Activated CD4-positive, alpha-beta T cell treated with anti-CD3 and anti-CD28 coated beads, Interleukin-2, amount 10 ng/mL, durations not matched to agents 24 days and 14 days (primary cell): ENCODE measurements around the gene CEP164. TPM values are rescaled to one million over a fixed set of nuclear protein-coding genes. Genes with fewer than 3 reads are reported as not detected.
"Not testable (repeated sequence)": the region's sequence is repeated elsewhere in the genome, so short reads cannot be mapped to it uniquely, and the experiment has no call there.

Experiments used
- DNase-seq: peaks from one replicate; pipeline ENCODE4 v3.0.0; 2022
- H3K27ac Mint-ChIP-seq: one replicate; pipeline ENCODE4 v1.8.0; 2022; ENCODE audit warnings: mild to moderate bottlenecking, mixed read lengths
- H3K27me3 Mint-ChIP-seq: one replicate; pipeline ENCODE4 v1.8.0; 2022; ENCODE audit warnings: mixed read lengths
- H3K36me3 Mint-ChIP-seq: one replicate; pipeline ENCODE4 v1.8.0; 2022; ENCODE audit warnings: low read depth, mild to moderate bottlenecking, mixed read lengths
- H3K4me1 Mint-ChIP-seq: one replicate; pipeline ENCODE4 v1.8.0; 2021; ENCODE audit warnings: mixed read lengths
- H3K4me3 Mint-ChIP-seq: one replicate; pipeline ENCODE4 v1.8.0; 2022; ENCODE audit warnings: mild to moderate bottlenecking, moderate library complexity, mixed read lengths
- H3K9me3 Mint-ChIP-seq: one replicate; pipeline ENCODE4 v1.8.0; 2021; ENCODE audit warnings: mixed read lengths
- intact Hi-C: fragments of 100-400 bp; cut with micrococcal nuclease; formaldehyde crosslinking; loops from one replicate; pipeline ENCODE4 v1.15.1; 2023
- total RNA-seq: library from RNA; stranded (reverse); gene quantifications from 2 replicates; pipeline ENCODE4 v1.2.3, GENCODE V29; 2022

The CEP164 gene
- total RNA-seq, 1 donor from 2014 or later, result 39.0 TPM

DNA sequence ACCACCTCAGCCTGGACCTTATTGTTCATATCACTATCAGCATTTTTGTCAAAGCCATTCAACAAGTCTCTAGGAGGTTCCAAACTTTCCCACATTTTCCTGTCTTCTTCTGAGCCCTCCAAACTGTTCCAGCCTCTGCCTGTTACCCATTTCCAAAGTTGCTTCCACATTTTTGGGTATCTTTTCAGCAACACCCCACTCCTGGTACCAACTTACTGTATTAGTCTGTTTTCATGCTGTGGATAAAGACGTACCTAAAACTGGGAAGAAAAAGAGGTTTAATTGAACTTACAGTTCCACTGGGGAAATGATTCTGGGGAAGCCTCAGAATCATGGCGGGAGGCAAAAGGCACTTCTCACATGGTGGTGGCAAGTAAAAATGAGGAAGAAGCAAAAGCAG lies 78.2 kb downstream of the CEP164 start:
- Mint-ChIP-seq H3K36me3 (peaks cover 62% of the 10 kb centered on the region), H3K9me3 (peaks cover 14% of the 10 kb centered on the region)

GRCh38 chr11:117407016-117407415 lies 79.4 kb downstream of the CEP164 start:
- Mint-ChIP-seq H3K9me3 (peaks cover 11% of the 10 kb centered on the region), H3K27me3 (no peaks in the 10 kb centered on the region), H3K27ac (no peak overlapping the region), H3K36me3 (peaks cover 57% of the 10 kb centered on the region), H3K4me3 (no peak overlapping the region), H3K4me1 (no peaks in the 10 kb centered on the region)
- no peak for DNase-seq
- intact Hi-C loops, result no loop called here

More for the DNA sequence above, 78.2 kb downstream of the CEP164 start:
- intact Hi-C loops, H3K27me3 Mint-ChIP-seq, H3K27ac Mint-ChIP-seq, DNase-seq, H3K4me1 Mint-ChIP-seq, H3K4me3 Mint-ChIP-seq: not testable (repeated sequence)

GRCh38 chr11:117408356-117408755 lies 80.7 kb downstream of the CEP164 start:
- H3K4me3 Mint-ChIP-seq, result no peak overlapping the region
- H3K27me3 Mint-ChIP-seq, result no peaks in the 10 kb centered on the region
- H3K36me3 Mint-ChIP-seq, result peaks cover 48% of the 10 kb centered on the region
- no peak overlapping the region for H3K27ac Mint-ChIP-seq
- no peaks in the 10 kb centered on the region for H3K4me1 Mint-ChIP-seq
- intact Hi-C loops, result no loop called here
- H3K9me3 Mint-ChIP-seq, result peaks cover 7% of the 10 kb centered on the region
- no peak for DNase-seq

DNA sequence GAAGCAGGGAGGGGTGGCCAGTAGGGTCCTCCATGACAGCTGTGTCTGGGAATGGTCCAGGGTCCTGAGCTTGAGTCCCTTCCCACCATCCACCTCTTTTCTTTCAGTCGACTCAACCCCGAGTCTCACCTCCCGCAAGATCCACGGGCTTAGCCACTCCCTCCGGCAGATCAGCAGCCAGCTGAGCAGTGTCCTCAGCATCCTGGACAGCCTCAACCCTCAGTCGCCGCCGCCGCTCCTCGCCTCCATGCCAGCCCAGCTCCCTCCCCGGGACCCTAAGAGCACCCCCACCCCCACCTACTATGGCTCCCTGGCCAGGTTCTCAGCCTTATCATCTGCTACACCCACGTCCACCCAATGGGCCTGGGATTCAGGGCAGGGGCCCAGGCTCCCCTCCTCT lies 81.9 kb downstream of the CEP164 start:
- Mint-ChIP-seq H3K36me3 (peaks cover 39% of the 10 kb centered on the region), H3K9me3 (peaks cover 7% of the 10 kb centered on the region), H3K27ac (no peak overlapping the region), H3K4me3 (no peak overlapping the region), H3K27me3 (no peaks in the 10 kb centered on the region), H3K4me1 (no peaks in the 10 kb centered on the region)
- DNase-seq, result no peak
- intact Hi-C loops, result no loop called here

GRCh38 chr11:117410238-117410637 lies 82.6 kb downstream of the CEP164 start:
- DNase-seq, result no peak
- H3K36me3 Mint-ChIP-seq, result peaks cover 31% of the 10 kb centered on the region
- peaks cover 7% of the 10 kb centered on the region for H3K9me3 Mint-ChIP-seq
- H3K4me1 Mint-ChIP-seq, result no peaks in the 10 kb centered on the region
- H3K27ac Mint-ChIP-seq, result no peak overlapping the region
- H3K27me3 Mint-ChIP-seq, result no peaks in the 10 kb centered on the region
- no peak overlapping the region for H3K4me3 Mint-ChIP-seq
- intact Hi-C loops, result no loop called here

DNA sequence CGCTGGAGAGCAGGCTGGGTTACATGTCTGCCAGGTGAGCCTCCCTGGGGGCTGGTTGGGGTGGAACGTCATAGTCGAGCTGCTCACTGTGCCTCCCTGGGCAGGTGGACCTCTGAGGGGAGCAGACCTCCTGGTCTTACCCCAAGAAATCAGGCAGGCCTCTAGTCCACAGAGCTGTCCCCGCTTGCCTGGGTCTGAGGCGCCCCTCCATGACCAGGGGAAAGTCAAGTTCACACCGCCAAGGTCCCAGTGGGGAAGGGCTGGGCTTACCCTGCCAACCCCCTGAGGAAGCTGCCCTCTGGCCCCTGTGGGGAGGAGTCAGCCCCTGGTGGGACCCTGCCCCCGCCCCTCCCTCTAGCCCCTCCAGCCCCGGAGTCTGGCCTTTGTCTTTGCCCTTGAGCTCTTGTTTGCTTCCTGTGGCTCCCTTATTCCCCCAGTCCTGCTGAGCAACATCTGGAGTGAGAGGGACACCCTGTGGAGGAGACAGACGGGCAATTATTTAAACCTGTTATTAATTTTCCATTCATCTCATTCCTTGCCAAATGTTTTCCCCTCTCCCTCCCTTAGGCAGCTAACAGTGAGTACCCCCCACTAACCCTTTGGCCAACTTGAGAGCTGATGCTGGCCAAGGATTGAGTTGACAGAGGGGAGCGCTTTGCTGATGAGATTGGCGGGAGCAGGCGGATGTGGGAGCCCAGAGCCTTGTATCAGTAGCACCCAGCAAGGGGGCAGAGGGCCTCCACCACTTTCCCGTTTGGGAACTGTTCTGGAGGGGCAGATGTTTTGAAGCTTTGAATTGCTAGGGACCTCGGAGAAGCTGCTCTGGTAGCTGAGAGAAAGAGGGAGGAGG lies 83.4 kb downstream of the CEP164 start:
- Mint-ChIP-seq H3K27ac (no peak overlapping the region), H3K9me3 (peaks cover under 1% of the 10 kb centered on the region), H3K36me3 (peaks cover 23% of the 10 kb centered on the region), H3K4me3 (no peak overlapping the region), H3K27me3 (no peaks in the 10 kb centered on the region), H3K4me1 (no peaks in the 10 kb centered on the region)
- intact Hi-C loops, result no loop called here
- DNase-seq, result no peak

- DNase-seq, result no peak
- Mint-ChIP-seq H3K4me1 (no peaks in the 10 kb centered on the region), H3K27ac (no peak overlapping the region), H3K36me3 (peaks cover 17% of the 10 kb centered on the region), H3K9me3 (no peaks in the 10 kb centered on the region), H3K27me3 (no peaks in the 10 kb centered on the region), H3K4me3 (no peak overlapping the region)
- intact Hi-C loops, result no loop called here
These were observed 84.1 kb downstream of the CEP164 start for GRCh38 chr11:117411736-117412135.

- H3K4me3 Mint-ChIP-seq, result no peak overlapping the region
- intact Hi-C loops, result no loop called here
- H3K9me3 Mint-ChIP-seq, result no peaks in the 10 kb centered on the region
- H3K4me1 Mint-ChIP-seq, result no peaks in the 10 kb centered on the region
- DNase-seq, result no peak
- H3K36me3 Mint-ChIP-seq, result peaks cover 17% of the 10 kb centered on the region
- H3K27me3 Mint-ChIP-seq, result no peaks in the 10 kb centered on the region
- no peak overlapping the region for H3K27ac Mint-ChIP-seq
These were observed 84.5 kb downstream of the CEP164 start for GRCh38 chr11:117412176-117412575.

DNA sequence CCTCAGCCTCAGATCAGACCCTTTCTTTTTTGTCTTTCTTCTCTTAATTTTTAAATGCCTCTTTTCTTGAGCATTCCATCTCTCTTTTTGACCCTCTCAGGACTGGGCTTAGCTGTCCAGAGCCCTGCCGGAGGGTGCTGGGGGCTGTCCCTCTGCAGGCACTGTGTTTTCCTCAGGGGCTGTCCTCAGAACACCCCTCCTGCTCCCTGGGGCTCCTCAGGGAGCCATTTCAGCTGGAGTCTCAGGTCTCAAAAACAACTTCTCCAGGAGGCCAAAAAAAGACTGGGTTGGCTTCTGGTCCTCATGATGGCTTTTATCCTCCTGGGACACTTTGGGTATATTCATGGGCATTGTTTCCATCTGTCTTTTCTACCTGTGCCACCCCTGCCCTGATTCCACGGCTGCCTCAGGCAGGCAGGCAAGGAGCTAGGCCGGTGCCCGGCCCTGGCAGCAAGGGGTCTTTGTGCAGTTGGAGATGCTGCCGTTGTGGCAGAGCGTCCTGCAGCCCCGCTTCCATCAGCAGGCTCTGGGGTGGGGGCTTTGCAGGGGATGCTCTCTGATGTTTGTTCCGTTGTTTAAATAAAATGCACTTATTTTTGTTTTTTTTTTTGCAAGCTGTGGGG lies 85.1 kb downstream of the CEP164 start:
- intact Hi-C loops, result no loop called here
- H3K36me3 Mint-ChIP-seq, result peaks cover 15% of the 10 kb centered on the region

DNA sequence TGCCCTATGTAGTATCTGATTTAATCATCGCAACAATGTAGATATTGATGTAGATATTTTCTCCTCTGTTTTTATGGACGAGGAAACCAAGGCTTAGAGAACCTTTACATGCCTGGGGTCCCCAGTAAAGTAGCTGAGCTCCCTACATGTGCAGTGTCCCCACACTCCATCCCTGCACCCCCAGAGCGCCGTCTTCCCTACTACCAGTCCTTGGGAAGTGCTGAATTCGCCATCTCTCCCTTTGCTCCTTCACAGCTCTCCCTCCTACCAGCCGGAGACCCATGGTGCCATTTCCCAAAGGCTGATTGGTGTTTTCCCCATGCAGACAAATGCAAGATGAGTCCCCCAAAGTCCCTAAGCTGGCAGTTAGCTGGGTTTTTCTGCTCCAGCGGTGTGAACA lies 86.0 kb downstream of the CEP164 start:
- H3K27ac Mint-ChIP-seq, result no peak overlapping the region
- intact Hi-C loops, result no loop called here
- H3K4me1 Mint-ChIP-seq, result no peaks in the 10 kb centered on the region
- no peak overlapping the region for H3K4me3 Mint-ChIP-seq
- no peaks in the 10 kb centered on the region for H3K27me3 Mint-ChIP-seq
- no peak for DNase-seq
- no peaks in the 10 kb centered on the region for H3K9me3 Mint-ChIP-seq
- peaks cover 8% of the 10 kb centered on the region for H3K36me3 Mint-ChIP-seq

More for the DNA sequence above, 85.1 kb downstream of the CEP164 start:
- Mint-ChIP-seq H3K27me3 (no peaks in the 10 kb centered on the region), H3K9me3 (no peaks in the 10 kb centered on the region), H3K4me1 (no peaks in the 10 kb centered on the region), H3K27ac (no peak overlapping the region), H3K4me3 (no peak overlapping the region)
- no peak for DNase-seq

- Mint-ChIP-seq H3K9me3 (no peaks in the 10 kb centered on the region), H3K4me3 (no peak overlapping the region), H3K36me3 (peaks cover 2% of the 10 kb centered on the region), H3K27me3 (no peaks in the 10 kb centered on the region), H3K4me1 (no peaks in the 10 kb centered on the region), H3K27ac (no peak overlapping the region)
- intact Hi-C loops, result no loop called here
- DNase-seq, result no peak
These were observed 87.1 kb downstream of the CEP164 start for GRCh38 chr11:117414724-117415123.

DNA sequence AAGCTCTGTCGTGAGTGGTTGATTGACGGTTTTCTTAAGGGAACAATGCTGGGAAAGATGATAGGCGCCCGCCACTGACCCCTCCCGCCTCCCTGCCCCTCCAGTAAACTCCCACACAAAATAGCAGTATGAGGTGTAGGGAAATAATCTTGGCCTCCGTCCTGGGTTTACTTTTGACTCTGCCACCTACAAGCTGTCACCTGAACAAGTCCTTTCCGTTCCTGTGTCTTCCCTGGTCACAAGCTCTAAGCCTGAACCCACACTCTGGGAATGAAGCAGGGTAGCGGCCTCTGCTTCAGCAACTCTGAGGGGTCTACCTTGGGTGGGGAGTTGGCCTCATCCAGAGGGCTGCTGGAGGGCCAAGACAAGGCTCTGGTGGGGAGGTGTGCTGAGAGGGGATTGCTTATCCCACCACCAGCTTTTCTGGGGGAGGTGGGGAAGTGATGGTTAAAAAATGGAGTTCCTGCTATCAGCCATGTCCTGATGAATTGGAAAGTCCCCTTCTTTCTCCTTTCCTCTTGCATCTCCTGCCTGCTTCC lies 87.8 kb downstream of the CEP164 start:
- no peak overlapping the region for H3K4me3 Mint-ChIP-seq
- no peak for DNase-seq
- no peaks in the 10 kb centered on the region for H3K36me3 Mint-ChIP-seq
- no peaks in the 10 kb centered on the region for H3K27me3 Mint-ChIP-seq
- no peaks in the 10 kb centered on the region for H3K4me1 Mint-ChIP-seq
- no peak overlapping the region for H3K27ac Mint-ChIP-seq
- no peaks in the 10 kb centered on the region for H3K9me3 Mint-ChIP-seq
- intact Hi-C loops, result no loop called here

DNA sequence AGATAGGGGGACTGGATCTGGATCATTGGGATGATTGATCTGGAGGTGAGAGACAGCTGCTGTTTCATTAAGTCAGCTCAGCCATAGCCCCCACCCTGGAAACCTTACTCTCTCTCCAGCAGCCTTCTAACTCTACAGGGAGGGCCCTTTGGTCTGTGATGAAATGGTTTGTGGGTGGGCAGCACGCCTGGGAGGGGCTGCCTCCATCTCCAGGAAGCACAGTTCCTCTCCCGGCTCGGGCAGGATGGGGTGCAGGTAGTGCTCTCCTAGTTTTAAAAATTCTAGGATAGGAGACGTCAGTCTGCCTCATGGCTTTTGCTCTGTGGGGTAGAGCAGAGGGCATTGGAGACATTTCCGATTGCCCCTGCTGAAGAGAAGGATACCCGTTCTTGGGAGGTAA lies 89.7 kb downstream of the CEP164 start:
- Mint-ChIP-seq H3K36me3 (no peaks in the 10 kb centered on the region), H3K9me3 (no peaks in the 10 kb centered on the region), H3K4me1 (no peaks in the 10 kb centered on the region), H3K27me3 (no peaks in the 10 kb centered on the region), H3K27ac (no peak overlapping the region), H3K4me3 (no peak overlapping the region)
- no peak for DNase-seq
- intact Hi-C loops, result no loop called here

GRCh38 chr11:117417856-117418255 lies 90.2 kb downstream of the CEP164 start:
- Mint-ChIP-seq H3K9me3 (no peaks in the 10 kb centered on the region), H3K4me1 (no peaks in the 10 kb centered on the region), H3K36me3 (no peaks in the 10 kb centered on the region), H3K4me3 (no peak overlapping the region), H3K27me3 (no peaks in the 10 kb centered on the region), H3K27ac (no peak overlapping the region)
- DNase-seq, result no peak
- intact Hi-C loops, result no loop called here
